ENCODE measurements around the gene UBE2E2.

The UBE2E2 gene

DNA sequence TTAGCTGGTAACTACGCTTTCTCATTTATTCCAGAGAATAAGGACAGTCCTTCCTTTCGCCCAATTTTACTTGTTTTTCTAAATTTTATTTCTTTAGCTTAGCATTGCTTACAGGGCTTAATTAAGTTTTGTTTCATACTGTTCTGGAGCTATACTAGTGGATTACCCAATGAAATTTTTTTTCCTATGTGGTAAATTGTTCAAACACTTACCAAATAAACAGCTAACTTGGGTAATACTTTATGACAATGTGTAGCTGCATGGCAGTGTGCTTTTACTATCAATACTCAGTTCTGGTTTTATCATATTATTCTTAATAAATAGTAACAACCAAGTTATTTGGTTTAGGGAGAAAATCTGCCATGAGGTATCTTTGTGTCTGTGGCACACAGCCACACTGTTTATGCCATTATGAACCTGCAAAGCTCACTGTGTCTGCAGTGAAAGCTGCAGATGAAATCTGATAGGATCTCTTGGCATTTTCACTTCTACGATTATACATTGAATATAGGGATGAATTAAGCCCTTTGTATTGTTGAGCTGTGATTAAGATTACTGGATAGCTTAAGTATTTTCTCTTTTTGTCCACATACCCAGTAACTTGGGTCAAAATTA is 37.2 kb downstream of the UBE2E2 start:
- DNase-seq (ENCODE audit: low read depth in 2 of 2): no peak

GRCh38 chr3:23241256-23241655 is 38.1 kb downstream of the UBE2E2 start:
- DNase-seq (ENCODE audit: low read depth in 2 of 2): no peak

DNA sequence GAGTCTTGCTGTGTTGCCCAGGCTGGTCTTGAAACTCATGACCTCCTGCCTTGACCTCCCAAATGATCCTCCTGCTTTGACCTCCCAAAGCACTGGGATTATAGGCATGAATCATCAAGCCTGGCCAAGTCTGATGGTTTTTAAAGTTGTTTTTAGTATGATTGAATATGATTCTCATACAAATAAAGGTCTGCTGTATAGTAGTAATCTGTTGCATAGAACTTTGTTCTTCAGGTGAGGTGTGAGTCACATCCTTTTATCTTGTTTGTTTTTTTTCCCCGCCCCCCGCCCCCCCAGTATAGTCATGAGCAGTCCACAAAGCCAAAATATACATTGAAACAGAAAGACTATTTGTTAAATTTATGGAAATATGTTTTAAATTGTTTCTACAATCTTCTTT is 39.0 kb downstream of the UBE2E2 start:
- DNase-seq (ENCODE audit: low read depth in 2 of 2): no peak

DNA sequence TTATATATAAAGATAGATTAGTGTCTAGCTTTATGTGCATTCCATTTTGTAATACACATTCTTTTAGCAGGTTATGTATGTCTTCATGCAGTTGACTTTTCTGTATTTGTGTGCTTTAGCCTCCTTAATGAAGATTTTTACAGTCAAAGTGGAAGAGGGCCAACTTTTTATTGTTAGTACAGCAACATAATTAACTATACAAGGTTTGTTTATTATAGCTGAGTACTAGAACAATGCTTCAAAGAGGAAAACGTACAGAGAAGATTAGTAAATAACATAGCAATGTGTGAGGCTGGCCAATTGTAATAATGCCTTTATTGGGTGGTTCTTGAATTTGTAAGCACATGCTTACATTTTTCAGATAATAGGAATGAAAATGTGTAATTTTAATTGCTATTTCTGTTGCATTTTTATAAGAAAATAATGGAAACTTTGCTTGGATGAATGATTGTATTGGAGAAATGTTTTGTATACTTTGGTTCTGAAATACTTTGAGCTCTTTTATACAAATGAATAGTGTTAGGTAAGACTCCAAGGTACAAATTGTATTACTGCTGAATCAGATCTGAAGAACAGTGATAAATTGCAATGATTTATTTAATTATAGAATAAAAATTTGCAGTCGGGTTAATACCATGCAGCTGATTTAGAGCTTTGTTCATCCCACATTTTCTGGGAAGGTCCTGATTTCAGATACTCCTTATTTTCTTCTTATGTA is 41.4 kb downstream of the UBE2E2 start:
- no peak for DNase-seq (ENCODE audit: low read depth in 2 of 2)

GRCh38 chr3:23246651-23247050 is 43.5 kb downstream of the UBE2E2 start:
- DNase-seq (ENCODE audit: low read depth in 2 of 2): no peak

- DNase-seq (ENCODE audit: low read depth in 2 of 2): no peak
Observed at GRCh38 chr3:23248594-23249131, 45.5 kb downstream of the UBE2E2 start.

- no peak for DNase-seq (ENCODE audit: low read depth in 2 of 2)
Observed at GRCh38 chr3:23249961-23250360, 46.8 kb downstream of the UBE2E2 start.

- no peak for DNase-seq (ENCODE audit: low read depth in 2 of 2)
Observed at GRCh38 chr3:23252122-23252521, 49.0 kb downstream of the UBE2E2 start.

DNA sequence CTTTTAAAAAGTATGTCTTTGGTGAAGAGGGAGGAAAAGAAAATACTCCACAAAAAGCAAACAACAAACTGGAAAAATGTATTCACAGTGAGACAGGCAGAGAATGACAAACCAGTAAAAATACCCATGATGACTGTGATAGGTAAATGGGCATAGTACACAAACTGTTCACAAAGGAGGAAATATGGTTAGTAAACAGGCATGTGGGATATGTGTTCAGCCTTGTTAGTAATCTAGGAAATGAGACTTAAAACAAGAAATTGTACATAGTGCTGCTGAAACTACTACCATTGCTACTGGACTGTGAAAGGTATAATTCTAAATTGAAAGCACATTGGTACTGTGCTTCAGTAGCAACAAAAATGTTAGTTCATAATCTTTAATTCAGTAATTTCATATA is 50.1 kb downstream of the UBE2E2 start:
- DNase-seq (ENCODE audit: low read depth in 2 of 2): no peak

GRCh38 chr3:23254282-23254681 is 51.2 kb downstream of the UBE2E2 start:
- no peak for DNase-seq (ENCODE audit: low read depth in 2 of 2)

DNA sequence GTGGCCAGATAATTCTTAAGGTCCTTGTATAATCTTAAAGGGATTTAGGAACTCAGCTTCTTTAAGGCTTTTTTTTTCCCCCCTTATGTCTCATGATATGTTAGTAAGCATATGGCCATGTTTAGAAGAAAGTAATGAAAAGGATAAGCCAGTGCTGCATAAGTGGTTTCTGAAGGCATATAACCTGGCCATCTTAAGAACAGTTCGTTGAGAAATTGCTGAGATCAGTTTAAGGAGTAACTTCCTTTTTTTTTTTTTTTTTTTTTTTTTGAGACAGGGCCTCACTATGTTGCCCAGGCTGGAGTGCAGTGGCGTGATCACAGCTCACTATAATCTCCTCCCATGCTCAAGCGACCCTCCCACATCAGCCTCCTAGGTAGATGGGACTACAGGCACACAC is 51.7 kb downstream of the UBE2E2 start:
- DNase-seq (ENCODE audit: low read depth in 2 of 2): no peak

GRCh38 chr3:23256741-23257435 is 53.8 kb downstream of the UBE2E2 start:
- DNase-seq (ENCODE audit: low read depth in 2 of 2): no peak

GRCh38 chr3:23258110-23258509 is 55.0 kb downstream of the UBE2E2 start:
- no peak for DNase-seq (ENCODE audit: low read depth in 2 of 2)

DNA sequence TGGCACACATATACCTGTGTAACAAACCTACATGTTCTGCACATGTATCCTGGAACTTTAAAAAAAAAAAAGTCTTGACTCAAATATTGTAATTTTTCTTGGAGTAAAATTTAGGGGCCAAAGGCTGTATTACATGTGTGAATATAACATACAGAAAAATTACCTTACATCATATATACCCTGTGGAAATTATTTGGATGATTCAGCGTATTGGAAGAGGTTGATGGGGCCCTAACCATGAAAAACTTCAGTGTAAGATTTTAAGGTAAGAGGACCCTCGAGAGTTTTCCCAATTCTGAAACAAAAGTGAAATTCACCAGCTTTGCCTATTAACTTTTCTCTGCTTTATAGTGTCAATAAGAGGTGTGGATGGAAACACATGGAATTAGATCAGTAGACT is 56.4 kb downstream of the UBE2E2 start:
- no peak for DNase-seq (ENCODE audit: low read depth in 2 of 2)

DNA sequence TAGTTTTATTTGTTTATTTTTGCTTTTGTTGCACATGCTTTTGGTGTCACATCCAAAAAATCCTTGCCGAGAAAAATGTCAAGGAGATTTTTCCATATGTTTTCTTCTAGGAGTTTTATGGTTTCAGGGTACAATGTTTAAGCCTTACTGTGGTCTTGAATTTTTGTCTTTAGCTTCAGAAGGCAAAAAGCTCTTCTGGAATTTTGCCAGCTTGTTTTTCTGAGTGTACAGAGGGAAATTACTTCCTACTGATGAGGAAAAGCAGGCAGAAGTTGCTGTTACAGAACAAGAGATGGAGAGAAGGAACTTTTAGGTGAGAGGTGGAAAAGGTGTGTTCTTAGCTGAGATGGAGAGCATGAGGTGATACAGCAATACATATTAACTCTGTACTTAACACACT is 59.6 kb downstream of the UBE2E2 start:
- no peak for DNase-seq (ENCODE audit: low read depth in 2 of 2)

DNA sequence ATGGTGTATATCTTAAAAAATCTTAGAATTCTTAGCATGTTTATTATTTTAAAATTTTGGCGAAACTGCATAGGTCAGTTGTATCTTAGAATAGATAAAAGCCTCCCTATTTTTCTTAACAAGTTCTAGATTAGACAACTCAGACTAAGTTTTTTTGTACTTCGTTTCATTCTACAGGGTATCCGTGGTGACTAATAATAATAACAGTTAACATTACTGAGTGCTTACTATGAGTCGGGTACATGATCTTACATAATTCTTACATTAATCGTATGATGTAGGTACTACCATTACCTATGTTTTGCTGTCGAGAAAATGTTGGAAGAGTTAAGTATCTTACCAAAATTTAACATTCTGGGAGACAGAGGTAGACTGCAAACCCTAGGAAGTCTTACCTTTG is 60.7 kb downstream of the UBE2E2 start:
- no peak for DNase-seq (ENCODE audit: low read depth in 2 of 2)

- DNase-seq (ENCODE audit: low read depth in 2 of 2): no peak
Observed at GRCh38 chr3:23264413-23264812, 61.3 kb downstream of the UBE2E2 start.

- no peak for DNase-seq (ENCODE audit: low read depth in 2 of 2)
Observed at GRCh38 chr3:23270423-23270822, 67.3 kb downstream of the UBE2E2 start.

DNA sequence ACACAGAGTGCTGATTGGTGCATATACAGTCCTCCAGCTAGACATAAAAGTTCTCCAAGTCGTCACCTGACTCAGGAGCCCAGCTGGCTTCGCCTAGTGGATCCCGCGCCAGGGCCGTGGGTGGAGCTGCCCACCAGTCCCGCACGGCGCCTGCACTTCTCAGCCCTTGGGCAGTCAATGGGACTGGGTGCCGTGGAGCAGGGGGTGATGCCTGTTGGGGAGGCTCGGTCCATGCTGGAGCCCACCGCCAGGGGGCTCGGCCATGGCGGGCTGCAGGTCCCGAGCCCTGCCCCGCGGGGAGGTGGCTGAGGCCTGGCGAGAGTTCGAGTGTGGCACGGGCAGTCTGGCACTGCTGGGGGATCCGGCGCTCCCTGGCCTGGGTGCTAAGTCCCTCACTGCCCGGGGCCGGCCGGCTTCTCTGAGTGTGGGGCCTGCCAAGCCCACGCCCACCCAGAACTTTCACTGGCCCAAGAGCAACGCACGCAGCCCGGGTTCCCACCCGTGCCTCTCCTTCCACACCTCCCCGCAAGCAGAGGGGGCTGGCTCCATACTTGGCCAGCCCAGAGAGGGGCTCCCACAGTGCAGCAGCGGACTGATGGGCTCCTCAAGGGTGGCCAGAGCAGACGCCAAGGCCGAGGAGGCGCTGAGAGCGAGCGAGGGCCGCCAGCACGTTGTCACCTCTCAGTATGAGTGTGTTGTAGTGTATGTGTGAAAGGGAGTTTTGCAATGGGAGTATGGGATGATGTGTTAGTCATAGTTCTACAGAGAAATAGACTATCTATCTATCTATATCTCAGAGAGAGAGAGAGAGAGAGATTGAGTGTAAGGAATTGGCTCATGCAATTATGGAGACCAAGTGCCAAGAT is 69.0 kb downstream of the UBE2E2 start:
- no peak for DNase-seq (ENCODE audit: low read depth in 2 of 2)

GRCh38 chr3:23272820-23273219 is 69.7 kb downstream of the UBE2E2 start:
- no peak for DNase-seq (ENCODE audit: low read depth in 2 of 2)

- DNase-seq (ENCODE audit: low read depth in 2 of 2): no peak
Observed at GRCh38 chr3:23275061-23275460, 71.9 kb downstream of the UBE2E2 start.

GRCh38 chr3:23275814-23276213 is 72.7 kb downstream of the UBE2E2 start:
- no peak for DNase-seq (ENCODE audit: low read depth in 2 of 2)

Data from stimulated activated CD8-positive, alpha-beta memory T cell treated with anti-CD3 and anti-CD28 coated beads, Interleukin-2, amount 100 ng/mL, for 48 hours (primary cell).